HepG2 (cell line): ENCODE results near the gene LRRC70. TPM values are rescaled to one million over a fixed set of nuclear protein-coding genes. Genes with fewer than 3 reads are reported as not detected.

Experiments used
- ZNF609 ChIP-seq: sonication (generic); formaldehyde crosslinking; IDR thresholded peaks from 2 replicates; pipeline ENCODE4 v1.4.0; 2020; ENCODE audit warnings: mild to moderate bottlenecking, missing genetic modification reagents, borderline replicate concordance
- ZNF777 ChIP-seq: sonication (generic); formaldehyde crosslinking; IDR thresholded peaks from 2 replicates; pipeline ENCODE4 v1.4.0; 2020; ENCODE audit warnings: missing genetic modification reagents
- polyA plus RNA-seq, 8 experiments: library from polyadenylated mRNA; depleted of rRNA in 3 of 8; stranded (reverse) in 7 of 8; unstranded in 1 of 8; fragments of >200 nt; fragmentation: Illumina TruSeq in 4 of 8; extraction: Trizol in 4 of 8; gene quantifications; 2 replicates each; pipeline versions ENCODE4 v1.2.1 to v1.2.3, GENCODE V29; 2011 to 2016; ENCODE audit warnings: low read depth in 4 of 8, missing spikeins in 1 of 8, mixed read lengths in 1 of 8; ENCODE audit not compliant: insufficient read depth in 1 of 8
- total RNA-seq, 5 experiments: library from RNA; depleted of rRNA; stranded (reverse); fragments of >200 nt; fragmentation: Illumina TruSeq; extraction: Trizol; gene quantifications; 2 replicates each; pipeline ENCODE4 v1.2.3, GENCODE V29; 2016; ENCODE audit warnings: low read depth in 1 of 5
- TF ChIP-seq, protein P1 (sequence below): sonication (generic); formaldehyde crosslinking; IDR thresholded peaks from 2 replicates; pipeline ENCODE4 v1.4.0; 2020; ENCODE audit warnings: mild to moderate bottlenecking, missing genetic modification reagents

LRRC70 gene
- total and polyA plus RNA-seq, 2 of the 13 experiments (the other 11 are each of a cell fraction or from before 2014, with no cell fraction given): 0.05 to 0.71 TPM

- TF ChIP-seq ZNF609 (CRISPR knock-in tag) (no peak), ZNF777 (CRISPR knock-in tag) (no peak)
- TF ChIP-seq, protein P1, sequence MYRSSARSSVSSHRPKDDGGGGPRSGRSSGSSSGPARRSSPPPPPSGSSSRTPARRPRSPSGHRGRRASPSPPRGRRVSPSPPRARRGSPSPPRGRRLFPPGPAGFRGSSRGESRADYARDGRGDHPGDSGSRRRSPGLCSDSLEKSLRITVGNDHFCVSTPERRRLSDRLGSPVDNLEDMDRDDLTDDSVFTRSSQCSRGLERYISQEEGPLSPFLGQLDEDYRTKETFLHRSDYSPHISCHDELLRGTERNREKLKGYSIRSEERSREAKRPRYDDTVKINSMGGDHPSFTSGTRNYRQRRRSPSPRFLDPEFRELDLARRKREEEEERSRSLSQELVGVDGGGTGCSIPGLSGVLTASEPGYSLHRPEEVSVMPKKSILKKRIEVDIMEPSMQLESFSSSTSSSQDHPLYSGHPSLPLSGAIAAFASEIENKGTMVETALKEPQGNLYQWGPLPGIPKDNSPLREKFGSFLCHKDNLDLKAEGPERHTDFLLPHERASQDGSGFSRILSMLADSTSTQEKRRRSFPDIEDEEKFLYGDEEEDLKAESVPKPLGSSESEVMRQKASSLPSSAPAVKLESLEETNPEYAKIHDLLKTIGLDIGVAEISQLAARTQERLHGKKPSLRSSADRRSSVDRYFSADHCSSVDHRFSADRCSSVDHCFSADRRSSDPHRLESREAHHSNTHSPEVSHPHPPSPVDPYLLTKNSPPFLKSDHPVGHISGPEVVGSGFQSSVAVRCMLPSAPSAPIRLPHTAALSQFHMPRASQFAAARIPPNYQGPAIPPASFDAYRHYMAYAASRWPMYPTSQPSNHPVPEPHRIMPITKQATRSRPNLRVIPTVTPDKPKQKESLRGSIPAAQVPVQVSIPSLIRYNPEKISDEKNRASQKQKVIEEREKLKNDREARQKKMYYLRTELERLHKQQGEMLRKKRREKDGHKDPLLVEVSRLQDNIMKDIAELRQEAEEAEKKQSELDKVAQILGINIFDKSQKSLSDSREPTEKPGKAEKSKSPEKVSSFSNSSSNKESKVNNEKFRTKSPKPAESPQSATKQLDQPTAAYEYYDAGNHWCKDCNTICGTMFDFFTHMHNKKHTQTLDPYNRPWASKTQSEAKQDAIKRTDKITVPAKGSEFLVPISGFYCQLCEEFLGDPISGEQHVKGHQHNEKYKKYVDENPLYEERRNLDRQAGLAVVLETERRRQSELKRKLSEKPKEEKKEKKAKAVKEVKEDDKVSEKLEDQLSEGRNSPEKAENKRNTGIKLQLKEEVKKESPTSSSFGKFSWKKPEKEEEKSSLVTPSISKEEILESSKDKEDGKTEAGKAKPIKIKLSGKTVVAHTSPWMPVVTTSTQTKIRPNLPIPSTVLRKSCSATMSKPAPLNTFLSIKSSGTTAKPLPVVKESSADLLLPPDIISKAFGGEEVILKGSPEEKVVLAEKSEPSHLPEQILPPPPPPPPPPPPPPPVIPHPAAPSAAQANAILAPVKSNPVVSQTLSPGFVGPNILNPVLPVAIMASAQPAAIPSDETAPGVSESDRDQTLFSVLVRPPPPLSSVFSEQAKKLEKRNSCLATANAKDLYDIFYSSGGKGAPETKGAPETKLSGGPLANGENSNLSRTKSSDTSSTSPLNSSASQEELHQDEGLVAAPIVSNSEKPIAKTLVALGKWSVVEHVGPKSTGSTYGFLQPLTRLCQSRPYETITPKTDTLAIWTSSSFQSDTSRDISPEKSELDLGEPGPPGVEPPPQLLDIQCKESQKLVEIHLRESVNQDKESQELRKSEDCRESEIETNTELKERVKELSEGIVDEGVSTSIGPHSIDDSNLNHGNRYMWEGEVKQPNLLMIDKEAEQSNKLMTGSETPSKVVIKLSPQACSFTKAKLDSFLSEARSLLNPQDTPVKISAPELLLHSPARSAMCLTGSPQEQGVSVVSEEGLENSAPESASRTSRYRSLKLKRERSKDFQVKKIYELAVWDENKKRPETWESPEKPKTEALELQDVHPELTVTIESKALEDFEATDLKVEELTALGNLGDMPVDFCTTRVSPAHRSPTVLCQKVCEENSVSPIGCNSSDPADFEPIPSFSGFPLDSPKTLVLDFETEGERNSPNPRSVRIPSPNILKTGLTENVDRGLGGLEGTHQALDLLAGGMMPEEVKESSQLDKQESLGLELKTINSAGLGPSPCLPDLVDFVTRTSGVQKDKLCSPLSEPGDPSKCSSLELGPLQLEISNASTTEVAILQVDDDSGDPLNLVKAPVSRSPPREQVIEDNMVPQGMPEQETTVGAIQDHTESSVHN: no peak
These were observed 3.6 kb upstream of the LRRC70 start (continued) for GRCh38 chr5:62575066-62575465.
